ENCODE measurements around the gene KRT6B.
"Not testable (repeated sequence)": the region's sequence is repeated elsewhere in the genome, so short reads cannot be mapped to it uniquely, and the experiment has no call there.

Gene KRT6B

GRCh38 chr12:52413202-52413601 lies 38.7 kb downstream of the KRT6B start:
- no peak for DNase-seq (ENCODE audit: low read depth)

DNA sequence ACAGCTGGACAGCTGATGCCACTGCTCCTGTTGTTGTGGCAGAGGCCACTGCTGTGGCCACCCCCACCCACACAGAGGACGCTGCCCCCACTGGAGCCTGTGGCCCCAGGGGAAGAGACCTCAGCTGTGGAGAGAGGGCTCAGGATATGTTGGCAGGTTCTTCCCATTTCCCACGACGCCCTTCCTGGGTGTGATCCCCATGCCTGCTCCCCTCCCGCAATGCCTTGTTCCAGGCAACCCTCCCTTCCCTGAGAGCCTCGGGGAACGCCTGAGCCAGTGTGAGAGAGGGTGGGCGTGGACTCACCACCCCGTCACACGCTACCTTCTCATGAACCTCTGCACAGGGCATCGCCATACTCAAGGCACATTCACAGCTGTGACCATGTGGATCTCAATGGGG lies 40.1 kb downstream of the KRT6B start:
- no peak for DNase-seq (ENCODE audit: low read depth)

DNA sequence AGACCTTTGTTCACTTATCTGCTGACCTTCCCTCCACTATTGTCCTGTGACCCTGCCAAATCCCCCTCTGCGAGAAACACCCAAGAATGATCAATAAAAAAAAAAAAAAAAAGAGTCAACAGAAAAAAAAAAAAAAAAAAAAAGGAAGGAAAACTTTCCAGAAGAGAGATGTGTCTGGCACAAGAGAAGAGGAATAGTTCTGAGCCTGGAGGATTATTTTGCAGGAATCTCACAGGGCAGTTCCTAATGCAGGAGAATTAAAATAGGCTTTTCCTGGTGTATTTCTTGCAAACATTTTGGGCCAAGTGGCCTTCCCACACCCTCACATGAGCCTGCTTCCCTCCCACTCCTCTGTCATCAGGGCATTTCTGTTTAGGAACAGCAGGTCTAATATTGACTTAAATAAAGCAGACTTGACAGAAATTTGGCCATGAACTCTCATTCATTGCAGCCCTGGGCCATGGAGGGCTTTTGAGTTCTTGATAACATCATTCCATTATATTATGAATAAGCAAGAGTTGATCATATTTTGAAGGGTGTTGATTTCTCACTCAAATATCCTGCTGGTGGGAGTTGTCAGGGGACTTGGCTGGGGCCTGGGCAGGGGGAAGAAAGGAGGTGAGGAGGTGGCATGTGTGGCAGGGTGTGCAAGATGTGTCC lies 41.2 kb downstream of the KRT6B start:
- DNase-seq (ENCODE audit: low read depth) = not testable (repeated sequence)

DNA sequence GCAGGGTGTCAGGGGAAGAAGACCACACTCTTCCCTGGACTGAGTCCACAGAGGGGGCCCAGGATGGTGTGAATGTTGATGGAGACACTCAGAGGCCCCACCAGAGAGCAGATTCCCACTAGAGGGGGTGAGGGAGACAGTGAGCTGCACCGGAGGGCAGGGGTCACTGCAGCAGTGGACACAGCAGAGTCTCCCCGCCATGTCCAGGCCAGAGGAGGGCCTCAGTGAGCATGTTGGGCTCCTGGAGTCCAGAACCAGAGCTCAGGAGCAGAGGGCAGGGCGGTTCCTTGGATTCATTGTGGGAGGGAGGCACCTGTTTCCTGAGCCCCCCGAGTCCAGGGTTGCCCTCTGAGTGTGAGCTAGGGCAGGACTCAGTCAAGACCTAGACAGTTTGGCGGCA lies 44.0 kb downstream of the KRT6B start:
- DNase-seq (ENCODE audit: low read depth) = no peak

DNA sequence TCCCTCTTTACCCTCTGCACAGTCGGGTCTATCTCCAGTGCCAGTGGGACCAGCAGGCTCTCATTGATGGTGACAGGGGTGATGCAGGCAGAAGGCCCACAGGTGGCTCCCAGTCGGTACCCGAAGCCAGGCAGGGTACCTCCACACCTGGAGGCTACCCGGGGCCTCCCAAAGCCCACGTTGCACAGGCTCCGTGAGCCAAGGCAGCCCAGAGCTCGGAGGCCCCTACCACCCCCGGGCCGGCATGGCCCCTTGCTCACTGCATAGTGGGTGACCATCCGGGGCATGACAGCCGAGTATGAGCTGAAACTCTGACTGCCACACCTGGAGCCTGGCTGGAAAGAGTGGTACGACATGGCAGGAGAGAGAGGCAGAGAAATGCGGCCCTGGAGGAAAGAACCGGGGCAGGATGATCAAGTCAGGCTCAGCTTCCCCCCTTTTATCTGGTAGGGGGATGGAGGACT lies 46.0 kb downstream of the KRT6B start, which contains the start of gene KRT82:
Gene KRT82, minus strand, starts transcription at position 414 of the 464 bp plus-strand sequence. Its CDS starts 58 bp downstream, at position 356.
- DNase-seq (ENCODE audit: low read depth) = no peak

DNA sequence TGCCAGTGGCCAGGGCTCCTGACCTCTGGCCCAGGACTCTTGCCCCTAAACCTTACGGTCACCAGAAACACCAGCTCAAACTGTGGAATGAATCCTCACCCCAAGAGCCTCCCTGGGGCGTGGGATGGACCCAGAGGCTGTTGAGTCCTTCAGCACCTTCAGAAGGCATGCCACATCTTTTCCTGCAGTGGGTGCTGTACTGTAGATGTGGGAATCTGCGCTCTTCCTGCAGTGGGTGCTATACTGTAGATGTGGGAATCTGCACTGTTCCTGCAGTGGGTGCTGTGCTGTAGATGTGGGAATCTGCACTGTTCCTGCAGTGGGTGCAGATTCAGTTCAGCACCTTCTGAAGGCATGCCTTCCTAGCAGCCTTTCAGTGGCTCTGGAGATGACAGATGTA lies 47.0 kb downstream of the KRT6B start:
- DNase-seq (ENCODE audit: low read depth) = no peak

- DNase-seq (ENCODE audit: low read depth) = no peak
Observed at GRCh38 chr12:52403561-52403960, 48.4 kb downstream of the KRT6B start.

GRCh38 chr12:52402873-52403540 lies 48.9 kb downstream of the KRT6B start:
- DNase-seq (ENCODE audit: low read depth) = no peak

- DNase-seq (ENCODE audit: low read depth) = no peak
Observed at GRCh38 chr12:52402377-52402776, 49.6 kb downstream of the KRT6B start.

DNA sequence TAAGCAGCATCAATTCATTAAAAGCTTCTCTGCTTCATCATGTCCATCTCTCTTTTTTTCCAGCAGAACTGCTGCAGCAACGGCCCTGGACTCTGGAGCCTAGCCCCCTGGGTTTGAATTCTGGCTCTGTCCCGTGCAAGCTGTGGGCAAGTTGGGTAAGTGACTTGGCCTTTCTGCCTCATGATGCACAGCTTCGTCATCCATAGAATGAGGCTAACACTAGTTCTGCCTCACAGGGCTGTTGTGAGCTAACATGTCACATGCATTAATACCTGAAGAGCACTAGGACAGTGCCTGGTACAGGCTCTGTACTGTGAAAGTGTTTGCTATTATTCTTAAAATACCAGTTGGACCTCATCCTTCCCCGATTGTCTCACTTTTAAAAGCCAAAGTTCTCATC lies 50.0 kb downstream of the KRT6B start:
- no peak for DNase-seq (ENCODE audit: low read depth)

DNA sequence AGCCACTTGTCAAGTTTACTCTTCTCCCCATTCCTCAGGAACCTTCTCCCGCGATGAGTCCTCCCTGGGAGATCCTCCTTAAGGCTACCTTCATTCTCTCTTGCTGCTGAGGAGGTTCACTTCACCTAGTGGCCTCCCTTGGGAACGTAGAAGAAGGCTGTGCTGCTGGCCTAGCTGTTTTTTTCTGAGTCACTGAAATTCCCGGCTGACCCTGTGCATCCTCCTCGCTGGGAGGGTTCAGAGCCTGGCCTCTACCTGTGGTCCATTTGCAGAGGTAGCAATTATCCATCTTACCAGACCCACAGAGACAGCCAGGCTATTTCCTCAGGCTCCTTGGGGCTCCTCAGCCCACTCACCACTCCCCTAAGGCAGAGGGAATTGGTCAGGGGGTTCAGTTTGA lies 50.4 kb downstream of the KRT6B start:
- DNase-seq (ENCODE audit: low read depth) = no peak

GRCh38 chr12:52400906-52401305 lies 51.0 kb downstream of the KRT6B start:
- no peak for DNase-seq (ENCODE audit: low read depth)

DNA sequence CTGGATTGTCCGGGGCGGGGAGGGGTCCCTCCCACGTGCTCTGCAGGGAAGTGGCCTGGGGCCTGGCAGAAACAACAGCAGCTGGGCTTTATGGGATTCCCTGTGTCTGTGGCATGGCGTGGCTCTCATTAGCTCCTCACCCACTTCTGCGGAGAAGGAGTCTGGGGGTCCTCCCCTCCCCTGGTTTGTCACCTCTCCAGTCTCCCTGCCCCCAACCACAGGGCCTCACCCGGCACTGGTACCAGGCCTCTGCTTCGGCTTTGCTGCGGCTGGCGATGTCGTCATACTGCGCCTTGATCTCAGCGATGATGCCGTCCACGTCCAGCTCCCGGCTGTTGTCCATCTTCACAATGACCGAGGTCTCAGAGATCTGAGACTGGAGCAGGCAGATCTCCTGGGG lies 52.2 kb downstream of the KRT6B start:
- no peak for DNase-seq (ENCODE audit: low read depth)

- DNase-seq (ENCODE audit: low read depth) = no peak
Observed at GRCh38 chr12:52398176-52398575, 53.8 kb downstream of the KRT6B start.

DNA sequence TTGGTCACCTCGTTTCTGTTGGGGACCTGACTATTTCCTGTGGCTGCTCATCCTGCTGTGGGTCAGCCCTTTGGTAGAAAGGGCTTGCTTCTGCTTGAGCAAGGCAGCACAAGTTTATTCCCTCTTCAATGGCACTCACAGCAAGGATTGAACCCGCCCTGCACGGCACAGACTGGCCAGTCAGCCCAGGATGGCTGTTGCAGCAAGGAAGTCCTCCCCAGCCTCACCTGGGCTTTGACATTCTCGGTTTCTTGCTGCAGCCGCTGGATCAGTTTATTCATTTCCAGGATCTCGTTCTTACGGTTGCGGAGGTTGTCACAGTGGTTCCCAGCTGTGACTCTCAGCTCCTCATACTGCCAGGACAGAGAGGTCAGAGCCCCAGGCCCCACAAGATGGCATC lies 55.3 kb downstream of the KRT6B start:
- no peak for DNase-seq (ENCODE audit: low read depth)
